ENCODE results near the gene CCDC192. TPM values are rescaled to one million over a fixed set of nuclear protein-coding genes. Genes with fewer than 3 reads are reported as not detected.
A peak's percentile ranks its signal among the peaks of the same experiment; 100 is the strongest.

Gene CCDC192, protein sequence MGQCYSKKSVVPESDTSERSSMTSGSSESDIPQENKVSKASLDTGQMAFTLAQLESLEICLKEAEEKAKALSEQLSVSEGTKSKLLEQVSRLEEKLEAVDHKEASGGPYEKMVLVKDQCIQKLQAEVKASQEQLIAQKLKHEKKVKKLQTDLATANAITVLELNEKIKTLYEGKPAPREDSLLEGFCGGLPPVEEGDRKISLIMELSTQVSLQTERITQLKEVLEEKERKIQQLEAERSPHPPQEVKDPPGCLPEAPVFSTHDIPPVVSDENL
- total RNA-seq = not detected
- long read RNA-seq = 0 reads

GRCh38 chr5:127702926-127703561 lies at the start of gene CCDC192:
TSS of gene CCDC192 (plus strand) at chr5:127703391. CDS start at chr5:127703446, 55 bp downstream.
- H3K27me3 ChIP-seq (ENCODE audit: low read depth) = no peaks in the 10 kb centered on the region
- H3K9me3 ChIP-seq (replicated peaks) = no peaks in the 10 kb centered on the region
- H3K27ac ChIP-seq (replicated peaks) = peak within 1 kb of the TSS; percentile 49
- H3K36me3 ChIP-seq = no peaks in the 10 kb centered on the region
- DNase-seq = no peak
- no peak for TF ChIP-seq CTCF (IDR thresholded peaks at IDR 0.05; ENCODE audit: borderline replicate concordance)
- intact Hi-C loops (cut with micrococcal nuclease) = no loop called here
- peaks cover 51% of the 10 kb centered on the region for H3K4me1 ChIP-seq
- H3K4me3 ChIP-seq = peak within 1 kb of the TSS; percentile 53

GRCh38 chr5:127656825-127657224 lies 46.4 kb upstream of the CCDC192 start:
- DNase-seq = no peak
- H3K4me3 ChIP-seq = no peak overlapping the region
- no peaks in the 10 kb centered on the region for H3K9me3 ChIP-seq (replicated peaks)
- no peak for TF ChIP-seq CTCF (IDR thresholded peaks at IDR 0.05; ENCODE audit: borderline replicate concordance)
- H3K4me1 ChIP-seq = peaks cover 14% of the 10 kb centered on the region
- intact Hi-C loops (cut with micrococcal nuclease) = no loop called here
- no peak overlapping the region for H3K27ac ChIP-seq (replicated peaks)
- no peaks in the 10 kb centered on the region for H3K27me3 ChIP-seq (ENCODE audit: low read depth)
- H3K36me3 ChIP-seq = no peaks in the 10 kb centered on the region

DNA sequence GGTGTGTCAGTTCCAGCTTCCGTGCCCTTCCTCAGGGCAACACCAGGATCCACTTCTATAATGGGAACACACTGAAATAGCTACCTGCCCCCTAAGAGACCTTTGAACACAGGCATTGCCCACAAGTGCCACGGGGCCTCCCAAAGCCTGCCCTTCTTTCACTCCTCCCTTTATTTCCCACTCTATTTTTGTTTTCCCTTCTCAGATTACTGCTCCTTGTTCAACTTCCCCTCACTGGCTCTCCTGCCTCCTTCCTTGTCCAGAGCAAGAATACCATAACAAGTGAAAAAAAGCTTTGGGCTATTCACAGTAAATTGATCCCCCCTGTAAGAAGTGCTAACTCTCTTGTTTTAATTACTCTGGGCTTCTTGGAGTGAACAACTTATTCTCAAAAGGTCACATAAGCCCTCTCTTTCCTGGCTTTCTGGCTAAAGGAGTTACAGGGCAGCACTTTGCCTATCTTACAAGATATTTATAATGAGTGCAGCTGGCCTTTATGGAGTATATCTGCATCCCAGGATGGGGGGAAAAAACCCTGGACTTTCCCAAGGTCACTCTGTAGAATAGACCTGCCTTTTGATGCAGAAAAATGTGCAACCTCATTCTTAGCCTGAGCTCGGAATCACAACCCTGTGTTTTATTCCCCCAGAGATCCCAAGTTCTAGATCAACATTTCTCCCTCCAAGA lies 43.0 kb upstream of the CCDC192 start:
- no peaks in the 10 kb centered on the region for H3K9me3 ChIP-seq (replicated peaks)
- peak overlapping the region; percentile 73 for H3K27ac ChIP-seq (replicated peaks)
- DNase-seq = no peak
- no peak overlapping the region for H3K4me3 ChIP-seq
- H3K36me3 ChIP-seq = no peaks in the 10 kb centered on the region
- H3K4me1 ChIP-seq = peaks cover 21% of the 10 kb centered on the region
- TF ChIP-seq CTCF (IDR thresholded peaks at IDR 0.05; ENCODE audit: borderline replicate concordance) = no peak
- no peaks in the 10 kb centered on the region for H3K27me3 ChIP-seq (ENCODE audit: low read depth)
- intact Hi-C loops (cut with micrococcal nuclease) = no loop called here

DNA sequence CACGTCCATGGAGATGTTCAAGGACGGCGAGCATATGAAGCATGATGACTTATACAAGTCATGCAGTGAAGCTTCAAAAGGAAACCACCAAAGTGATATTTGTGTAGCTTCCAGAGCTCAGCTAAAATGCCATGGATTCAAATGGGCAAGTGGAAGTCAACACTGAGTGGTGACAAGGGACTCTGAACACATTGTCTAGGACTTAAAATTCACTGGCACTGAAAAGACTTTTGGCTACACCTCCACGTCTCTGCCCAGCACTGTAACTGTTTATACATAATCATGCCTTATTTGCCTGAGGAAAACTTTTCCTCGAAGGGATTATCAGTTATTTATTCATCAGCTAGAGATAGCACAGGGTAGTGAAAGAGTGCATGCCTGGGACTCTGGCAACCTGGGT lies 39.1 kb upstream of the CCDC192 start:
- H3K27ac ChIP-seq (replicated peaks) = peak overlapping the region; percentile 0
- H3K4me3 ChIP-seq = no peak overlapping the region
- intact Hi-C loops (cut with micrococcal nuclease) = no loop called here
- H3K36me3 ChIP-seq = no peaks in the 10 kb centered on the region
- H3K27me3 ChIP-seq (ENCODE audit: low read depth) = no peaks in the 10 kb centered on the region
- no peak for TF ChIP-seq CTCF (IDR thresholded peaks at IDR 0.05; ENCODE audit: borderline replicate concordance)
- no peak for DNase-seq
- H3K9me3 ChIP-seq (replicated peaks) = no peaks in the 10 kb centered on the region
- peaks cover 32% of the 10 kb centered on the region for H3K4me1 ChIP-seq

DNA sequence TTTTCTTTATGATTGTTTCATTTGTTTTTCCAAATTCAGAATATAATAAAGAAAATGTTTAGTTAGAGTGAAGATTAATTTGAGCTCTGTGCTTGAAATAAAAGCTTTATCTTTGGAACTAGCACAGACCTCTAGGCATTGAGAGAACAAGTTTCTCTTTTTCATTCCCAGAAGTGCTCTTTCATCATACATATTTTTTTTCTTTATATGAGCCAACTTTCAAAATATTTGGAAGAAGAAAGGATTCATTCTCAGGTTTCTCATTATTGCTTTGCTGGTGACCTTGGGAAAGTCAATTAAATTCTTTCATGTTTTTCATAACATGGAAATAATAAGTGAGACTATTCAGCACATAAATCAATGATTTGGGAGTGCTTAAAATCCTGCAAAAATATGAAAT lies 37.5 kb upstream of the CCDC192 start:
- Histone ChIP-seq H3K36me3 (no peaks in the 10 kb centered on the region), H3K4me1 (peaks cover 21% of the 10 kb centered on the region), H3K4me3 (no peak overlapping the region), H3K9me3 (replicated peaks) (no peaks in the 10 kb centered on the region), H3K27ac (replicated peaks) (peak overlapping the region; percentile 37), H3K27me3 (ENCODE audit: low read depth) (no peaks in the 10 kb centered on the region)
- TF ChIP-seq CTCF (IDR thresholded peaks at IDR 0.05; ENCODE audit: borderline replicate concordance) = no peak
- intact Hi-C loops (cut with micrococcal nuclease) = no loop called here
- no peak for DNase-seq
